ENCODE measurements around the gene SERPINE1. TPM values are rescaled to one million over a fixed set of nuclear protein-coding genes. Genes with fewer than 3 reads are reported as not detected.

The SERPINE1 gene
- total and polyA plus RNA-seq, 2 of the 13 experiments (the other 11 are each of a cell fraction or from before 2014, with no cell fraction given) = 21.2 to 1,576 TPM

DNA sequence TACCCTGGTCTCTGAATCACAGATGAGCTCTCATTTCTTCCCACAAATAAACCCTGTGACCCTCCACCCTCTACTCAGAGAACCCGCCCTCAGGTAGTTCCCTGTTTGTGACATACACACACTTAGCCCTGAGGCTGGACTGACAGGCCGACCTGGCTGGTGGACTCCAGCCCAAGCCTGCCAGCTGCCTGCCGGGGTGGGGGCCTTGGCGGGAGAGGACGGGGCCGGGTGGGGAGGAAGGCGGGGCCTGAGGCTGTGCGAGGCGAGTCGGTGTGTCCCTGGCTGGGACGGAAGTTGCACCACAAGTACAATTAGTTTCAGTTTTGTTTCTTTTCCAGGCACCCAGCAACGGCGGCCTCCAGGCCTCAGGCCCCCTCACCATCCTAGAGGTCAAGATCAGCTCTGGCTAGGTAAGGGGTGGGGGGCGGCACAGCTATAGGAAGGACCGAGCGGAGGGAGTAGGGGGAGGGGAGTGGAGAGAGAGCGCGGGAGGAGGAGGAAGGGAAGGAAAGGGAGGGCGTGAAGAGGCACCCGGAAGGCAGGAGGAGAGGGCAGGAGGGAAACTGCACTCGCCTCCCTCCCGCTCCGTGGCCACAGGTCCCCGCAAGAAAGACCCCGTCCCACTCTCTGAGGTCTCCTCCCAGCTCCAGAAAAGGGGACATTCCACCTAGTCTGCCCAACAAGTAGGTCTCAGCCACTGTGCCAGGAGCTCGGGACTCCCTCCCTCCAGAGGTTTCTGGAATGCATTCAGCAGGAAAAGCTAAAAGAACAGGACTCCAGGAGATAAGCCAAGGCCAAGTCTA lies 41.5 kb upstream of the SERPINE1 start, which contains the start of gene TRIM56 (continued):
- TF ChIP-seq, protein P1, sequence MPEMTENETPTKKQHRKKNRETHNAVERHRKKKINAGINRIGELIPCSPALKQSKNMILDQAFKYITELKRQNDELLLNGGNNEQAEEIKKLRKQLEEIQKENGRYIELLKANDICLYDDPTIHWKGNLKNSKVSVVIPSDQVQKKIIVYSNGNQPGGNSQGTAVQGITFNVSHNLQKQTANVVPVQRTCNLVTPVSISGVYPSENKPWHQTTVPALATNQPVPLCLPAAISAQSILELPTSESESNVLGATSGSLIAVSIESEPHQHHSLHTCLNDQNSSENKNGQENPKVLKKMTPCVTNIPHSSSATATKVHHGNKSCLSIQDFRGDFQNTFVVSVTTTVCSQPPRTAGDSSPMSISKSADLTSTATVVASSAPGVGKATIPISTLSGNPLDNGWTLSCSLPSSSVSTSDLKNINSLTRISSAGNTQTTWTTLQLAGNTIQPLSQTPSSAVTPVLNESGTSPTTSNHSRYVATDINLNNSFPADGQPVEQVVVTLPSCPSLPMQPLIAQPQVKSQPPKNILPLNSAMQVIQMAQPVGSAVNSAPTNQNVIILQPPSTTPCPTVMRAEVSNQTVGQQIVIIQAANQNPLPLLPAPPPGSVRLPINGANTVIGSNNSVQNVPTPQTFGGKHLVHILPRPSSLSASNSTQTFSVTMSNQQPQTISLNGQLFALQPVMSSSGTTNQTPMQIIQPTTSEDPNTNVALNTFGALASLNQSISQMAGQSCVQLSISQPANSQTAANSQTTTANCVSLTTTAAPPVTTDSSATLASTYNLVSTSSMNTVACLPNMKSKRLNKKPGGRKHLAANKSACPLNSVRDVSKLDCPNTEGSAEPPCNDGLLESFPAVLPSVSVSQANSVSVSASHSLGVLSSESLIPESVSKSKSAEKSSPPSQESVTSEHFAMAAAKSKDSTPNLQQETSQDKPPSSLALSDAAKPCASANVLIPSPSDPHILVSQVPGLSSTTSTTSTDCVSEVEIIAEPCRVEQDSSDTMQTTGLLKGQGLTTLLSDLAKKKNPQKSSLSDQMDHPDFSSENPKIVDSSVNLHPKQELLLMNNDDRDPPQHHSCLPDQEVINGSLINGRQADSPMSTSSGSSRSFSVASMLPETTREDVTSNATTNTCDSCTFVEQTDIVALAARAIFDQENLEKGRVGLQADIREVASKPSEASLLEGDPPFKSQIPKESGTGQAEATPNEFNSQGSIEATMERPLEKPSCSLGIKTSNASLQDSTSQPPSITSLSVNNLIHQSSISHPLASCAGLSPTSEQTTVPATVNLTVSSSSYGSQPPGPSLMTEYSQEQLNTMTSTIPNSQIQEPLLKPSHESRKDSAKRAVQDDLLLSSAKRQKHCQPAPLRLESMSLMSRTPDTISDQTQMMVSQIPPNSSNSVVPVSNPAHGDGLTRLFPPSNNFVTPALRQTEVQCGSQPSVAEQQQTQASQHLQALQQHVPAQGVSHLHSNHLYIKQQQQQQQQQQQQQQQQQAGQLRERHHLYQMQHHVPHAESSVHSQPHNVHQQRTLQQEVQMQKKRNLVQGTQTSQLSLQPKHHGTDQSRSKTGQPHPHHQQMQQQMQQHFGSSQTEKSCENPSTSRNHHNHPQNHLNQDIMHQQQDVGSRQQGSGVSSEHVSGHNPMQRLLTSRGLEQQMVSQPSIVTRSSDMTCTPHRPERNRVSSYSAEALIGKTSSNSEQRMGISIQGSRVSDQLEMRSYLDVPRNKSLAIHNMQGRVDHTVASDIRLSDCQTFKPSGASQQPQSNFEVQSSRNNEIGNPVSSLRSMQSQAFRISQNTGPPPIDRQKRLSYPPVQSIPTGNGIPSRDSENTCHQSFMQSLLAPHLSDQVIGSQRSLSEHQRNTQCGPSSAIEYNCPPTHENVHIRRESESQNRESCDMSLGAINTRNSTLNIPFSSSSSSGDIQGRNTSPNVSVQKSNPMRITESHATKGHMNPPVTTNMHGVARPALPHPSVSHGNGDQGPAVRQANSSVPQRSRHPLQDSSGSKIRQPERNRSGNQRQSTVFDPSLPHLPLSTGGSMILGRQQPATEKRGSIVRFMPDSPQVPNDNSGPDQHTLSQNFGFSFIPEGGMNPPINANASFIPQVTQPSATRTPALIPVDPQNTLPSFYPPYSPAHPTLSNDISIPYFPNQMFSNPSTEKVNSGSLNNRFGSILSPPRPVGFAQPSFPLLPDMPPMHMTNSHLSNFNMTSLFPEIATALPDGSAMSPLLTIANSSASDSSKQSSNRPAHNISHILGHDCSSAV (CRISPR knock-in tag; IDR thresholded peaks at IDR 0.05; ENCODE audit: borderline replicate concordance) = no peak
- TF ChIP-seq ZNF24 (IDR thresholded peaks at IDR 0.05) (no peak), KAT2B (IDR thresholded peaks at IDR 0.05; ENCODE audit: borderline replicate concordance, low read depth, low read length) (no peak), ZNF160 (CRISPR knock-in tag; IDR thresholded peaks at IDR 0.05) (no peak), POLR2A (IDR thresholded peaks at IDR 0.05; ENCODE audit: insufficient read depth in 1 of 2, low read depth in 2 of 2, low read length in 2 of 2) (peak; percentile 48 to 69), NPAS2 (CRISPR knock-in tag; IDR thresholded peaks at IDR 0.05; ENCODE audit: borderline replicate concordance) (no peak), ZNF510 (CRISPR knock-in tag; IDR thresholded peaks at IDR 0.05; ENCODE audit: low read depth) (no peak), MIER2 (CRISPR knock-in tag; IDR thresholded peaks at IDR 0.05) (no peak), CCAR2 (optimal IDR thresholded peaks at IDR 0.05; ENCODE audit: low read depth, low read length) (no peak), ZNF337 (CRISPR knock-in tag; IDR thresholded peaks at IDR 0.05; ENCODE audit: borderline replicate concordance, low read depth) (no peak), DNMT1 (CRISPR knock-in tag; IDR thresholded peaks at IDR 0.05) (no peak), POGZ (CRISPR knock-in tag; IDR thresholded peaks at IDR 0.05) (no peak)
- TF ChIP-seq, protein P2, sequence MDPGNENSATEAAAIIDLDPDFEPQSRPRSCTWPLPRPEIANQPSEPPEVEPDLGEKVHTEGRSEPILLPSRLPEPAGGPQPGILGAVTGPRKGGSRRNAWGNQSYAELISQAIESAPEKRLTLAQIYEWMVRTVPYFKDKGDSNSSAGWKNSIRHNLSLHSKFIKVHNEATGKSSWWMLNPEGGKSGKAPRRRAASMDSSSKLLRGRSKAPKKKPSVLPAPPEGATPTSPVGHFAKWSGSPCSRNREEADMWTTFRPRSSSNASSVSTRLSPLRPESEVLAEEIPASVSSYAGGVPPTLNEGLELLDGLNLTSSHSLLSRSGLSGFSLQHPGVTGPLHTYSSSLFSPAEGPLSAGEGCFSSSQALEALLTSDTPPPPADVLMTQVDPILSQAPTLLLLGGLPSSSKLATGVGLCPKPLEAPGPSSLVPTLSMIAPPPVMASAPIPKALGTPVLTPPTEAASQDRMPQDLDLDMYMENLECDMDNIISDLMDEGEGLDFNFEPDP (CRISPR knock-in tag; conservative IDR thresholded peaks at IDR 0.05) = no peak
- TF ChIP-seq, protein P3, sequence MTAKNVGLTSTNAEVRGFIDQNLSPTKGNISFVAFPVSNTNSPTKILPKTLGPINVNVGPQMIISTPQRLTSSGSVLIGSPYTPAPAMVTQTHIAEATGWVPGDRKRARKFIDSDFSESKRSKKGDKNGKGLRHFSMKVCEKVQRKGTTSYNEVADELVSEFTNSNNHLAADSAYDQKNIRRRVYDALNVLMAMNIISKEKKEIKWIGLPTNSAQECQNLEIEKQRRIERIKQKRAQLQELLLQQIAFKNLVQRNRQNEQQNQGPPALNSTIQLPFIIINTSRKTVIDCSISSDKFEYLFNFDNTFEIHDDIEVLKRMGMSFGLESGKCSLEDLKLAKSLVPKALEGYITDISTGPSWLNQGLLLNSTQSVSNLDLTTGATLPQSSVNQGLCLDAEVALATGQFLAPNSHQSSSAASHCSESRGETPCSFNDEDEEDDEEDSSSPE (CRISPR knock-in tag; IDR thresholded peaks at IDR 0.05) = peak; percentile 74
- TF ChIP-seq, protein P4, sequence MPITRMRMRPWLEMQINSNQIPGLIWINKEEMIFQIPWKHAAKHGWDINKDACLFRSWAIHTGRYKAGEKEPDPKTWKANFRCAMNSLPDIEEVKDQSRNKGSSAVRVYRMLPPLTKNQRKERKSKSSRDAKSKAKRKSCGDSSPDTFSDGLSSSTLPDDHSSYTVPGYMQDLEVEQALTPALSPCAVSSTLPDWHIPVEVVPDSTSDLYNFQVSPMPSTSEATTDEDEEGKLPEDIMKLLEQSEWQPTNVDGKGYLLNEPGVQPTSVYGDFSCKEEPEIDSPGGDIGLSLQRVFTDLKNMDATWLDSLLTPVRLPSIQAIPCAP (CRISPR knock-in tag; IDR thresholded peaks at IDR 0.05; ENCODE audit: low read depth) = peak; percentile 90; the same call in 1 of the 2 replicates

All from HepG2 (cell line).